Cardiac muscle cell (in vitro differentiated cells and primary cell): ENCODE results near the gene TJP1. TPM values are rescaled to one million over a fixed set of nuclear protein-coding genes. Genes with fewer than 3 reads are reported as not detected.
A peak's percentile ranks its signal among the peaks of the same experiment; 100 is the strongest.
"Not testable (repeated sequence)": the region's sequence is repeated elsewhere in the genome, so short reads cannot be mapped to it uniquely, and the experiment has no call there.

Source experiments
- DNase-seq, 2 donors: peaks; one replicate each; pipeline versions ENCODE4 v3.0.0 to v3.0.0-alpha.2; 2010 to 2017; ENCODE audit warnings: low read depth in 1 of 2, low spot score in 1 of 2
- H3K27ac ChIP-seq: fragments of 200-600 bp; sonication (generic); 2 replicates; pipeline ENCODE4 v1.5.1; 2016
- H3K27me3 ChIP-seq: fragments of 200-600 bp; sonication (generic); 2 replicates; pipeline ENCODE4 v1.6.0; 2016; ENCODE audit warnings: control low read depth
- H3K36me3 ChIP-seq: fragments of 200-600 bp; sonication (generic); 2 replicates; pipeline ENCODE4 v1.5.1; 2016; ENCODE audit warnings: control low read depth
- H3K4me1 ChIP-seq: fragments of 200-600 bp; sonication (generic); 2 replicates; pipeline ENCODE4 v1.8.1; 2017; ENCODE audit warnings: low read depth, mild to moderate bottlenecking, mixed run types
- H3K4me3 ChIP-seq: fragments of 200-600 bp; sonication (generic); 2 replicates; pipeline ENCODE4 v1.5.1; 2016; ENCODE audit warnings: mild to moderate bottlenecking
- H3K9me3 ChIP-seq: fragments of 200-600 bp; sonication (generic); 2 replicates; pipeline ENCODE4 v1.5.1; 2017; ENCODE audit warnings: low read depth, mild to moderate bottlenecking, control low read depth
- polyA plus RNA-seq: library from polyadenylated mRNA; unstranded; fragments of >200 nt; fragmentation: Nextera tagmentation; extraction: Ambion mirVana; gene quantifications from 2 replicates; pipeline ENCODE4 v1.2.1, GENCODE V29; 2016
- total RNA-seq: library from RNA; depleted of rRNA; stranded (reverse); fragments of >200 nt; gene quantifications from 2 replicates; pipeline ENCODE4 v1.2.3, GENCODE V29; 2016
- TF ChIP-seq, protein P1 (sequence below): IDR thresholded peaks from 2 replicates; pipeline ENCODE4 v1.5.1; 2012; ENCODE audit warnings: low read depth, mild to moderate bottlenecking, low read length

The TJP1 gene
- total and polyA plus RNA-seq, 2 experiments from 2014 or later, result 66.6 to 93.9 TPM

DNA sequence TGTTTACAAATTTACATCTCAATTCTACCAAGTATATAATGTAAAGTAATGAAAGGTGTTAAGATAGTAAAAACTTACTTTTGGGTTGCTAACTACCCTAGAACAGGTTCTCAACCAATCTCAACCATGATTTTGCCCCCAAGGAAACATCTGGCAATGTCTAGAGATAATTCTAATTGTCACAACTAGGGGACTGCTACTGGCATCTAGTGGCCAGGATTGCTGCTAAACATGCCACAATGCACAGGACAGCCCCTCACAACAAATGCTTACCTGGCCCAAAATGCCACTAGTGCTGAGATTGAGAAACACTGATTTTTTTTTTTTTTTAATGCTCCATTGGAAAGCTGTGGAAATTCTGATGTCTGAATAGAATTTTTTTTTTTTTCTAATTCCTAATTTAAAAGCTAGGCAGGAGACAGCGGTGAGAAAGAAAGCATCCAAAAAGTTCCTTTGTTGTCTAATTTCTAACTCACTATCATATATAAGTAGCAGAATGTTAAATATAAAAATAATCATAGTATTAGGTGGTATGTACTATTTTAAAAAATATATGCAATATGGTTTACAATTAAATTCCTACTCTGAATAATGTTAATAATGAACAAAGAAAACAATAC is 81.5 kb downstream of the TJP1 start:
- Histone ChIP-seq H3K4me3 (no peak overlapping the region), H3K9me3 (no peaks in the 10 kb centered on the region), H3K27me3 (no peaks in the 10 kb centered on the region), H3K27ac (no peak overlapping the region), H3K4me1 (peaks cover 16% of the 10 kb centered on the region), H3K36me3 (peaks cover 34% of the 10 kb centered on the region)
- TF ChIP-seq, protein P1, sequence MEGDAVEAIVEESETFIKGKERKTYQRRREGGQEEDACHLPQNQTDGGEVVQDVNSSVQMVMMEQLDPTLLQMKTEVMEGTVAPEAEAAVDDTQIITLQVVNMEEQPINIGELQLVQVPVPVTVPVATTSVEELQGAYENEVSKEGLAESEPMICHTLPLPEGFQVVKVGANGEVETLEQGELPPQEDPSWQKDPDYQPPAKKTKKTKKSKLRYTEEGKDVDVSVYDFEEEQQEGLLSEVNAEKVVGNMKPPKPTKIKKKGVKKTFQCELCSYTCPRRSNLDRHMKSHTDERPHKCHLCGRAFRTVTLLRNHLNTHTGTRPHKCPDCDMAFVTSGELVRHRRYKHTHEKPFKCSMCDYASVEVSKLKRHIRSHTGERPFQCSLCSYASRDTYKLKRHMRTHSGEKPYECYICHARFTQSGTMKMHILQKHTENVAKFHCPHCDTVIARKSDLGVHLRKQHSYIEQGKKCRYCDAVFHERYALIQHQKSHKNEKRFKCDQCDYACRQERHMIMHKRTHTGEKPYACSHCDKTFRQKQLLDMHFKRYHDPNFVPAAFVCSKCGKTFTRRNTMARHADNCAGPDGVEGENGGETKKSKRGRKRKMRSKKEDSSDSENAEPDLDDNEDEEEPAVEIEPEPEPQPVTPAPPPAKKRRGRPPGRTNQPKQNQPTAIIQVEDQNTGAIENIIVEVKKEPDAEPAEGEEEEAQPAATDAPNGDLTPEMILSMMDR, result peak; percentile 18
- DNase-seq, result no peak

DNA sequence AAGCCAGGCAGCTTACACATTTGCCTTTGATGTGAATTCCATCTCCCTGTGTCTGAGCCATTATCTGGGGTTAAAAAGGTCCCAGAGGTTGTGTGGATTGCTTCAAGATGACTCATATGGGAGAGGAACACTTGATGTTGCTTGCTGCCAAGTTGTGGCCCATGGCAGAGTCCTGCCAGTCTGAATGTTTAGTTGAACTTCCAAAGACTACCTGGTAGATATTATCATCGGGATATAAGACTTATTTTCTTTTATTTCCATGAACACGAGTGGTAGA is 85.6 kb downstream of the TJP1 start:
- no peaks in the 10 kb centered on the region for H3K27me3 ChIP-seq
- peak overlapping the region; percentile 85 for H3K27ac ChIP-seq
- peak in 1 of 2 donors; percentile 59 for DNase-seq
- no peak overlapping the region for H3K4me3 ChIP-seq
- peaks cover 21% of the 10 kb centered on the region for H3K4me1 ChIP-seq
- no peaks in the 10 kb centered on the region for H3K9me3 ChIP-seq
- H3K36me3 ChIP-seq, result peaks cover 50% of the 10 kb centered on the region
- TF ChIP-seq, protein P1, result no peak

- no peak overlapping the region for H3K4me3 ChIP-seq
- TF ChIP-seq, protein P1, result no peak
- peaks cover 21% of the 10 kb centered on the region for H3K4me1 ChIP-seq
- peaks cover 48% of the 10 kb centered on the region for H3K36me3 ChIP-seq
- H3K27ac ChIP-seq, result peak overlapping the region; percentile 85
- DNase-seq, result no peak
- no peaks in the 10 kb centered on the region for H3K27me3 ChIP-seq
- no peaks in the 10 kb centered on the region for H3K9me3 ChIP-seq
These were observed 86.1 kb downstream of the TJP1 start for GRCh38 chr15:29736012-29736743.

DNA sequence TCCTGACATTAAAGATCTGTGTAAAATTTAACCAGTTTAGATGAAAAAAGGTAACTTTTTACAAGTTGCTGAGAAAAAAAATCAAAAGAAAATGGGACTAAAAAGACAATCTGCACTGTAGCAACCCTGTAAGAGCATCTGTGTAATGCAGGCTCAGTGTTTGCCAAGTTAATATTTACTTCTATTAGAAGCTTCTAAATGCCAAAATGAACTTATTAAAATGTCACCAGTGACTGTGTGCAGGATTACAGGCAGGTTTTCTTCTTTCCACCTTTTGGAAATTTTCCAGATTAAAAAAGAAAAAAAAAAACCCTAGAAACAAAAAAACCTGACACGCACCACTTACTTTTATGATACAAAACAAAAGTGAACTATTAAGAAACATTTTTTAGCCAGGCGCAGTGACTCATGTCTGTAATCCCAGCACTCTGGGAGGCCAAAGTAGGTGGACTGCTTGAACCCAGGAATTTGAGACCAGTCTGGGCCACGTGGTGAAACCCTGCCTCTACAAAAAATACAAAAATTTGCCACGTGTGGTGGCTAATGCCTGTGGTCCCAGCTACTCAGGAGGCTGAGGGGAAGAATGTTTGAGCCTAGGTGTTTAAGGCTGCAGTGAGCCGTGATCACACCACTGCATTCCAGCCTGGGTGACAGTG is 87.2 kb downstream of the TJP1 start:
- peak in 1 of 2 donors; percentile 35 for DNase-seq
- no peak overlapping the region for H3K27ac ChIP-seq
- H3K36me3 ChIP-seq, result peaks cover 38% of the 10 kb centered on the region
- H3K4me1 ChIP-seq, result peaks cover 21% of the 10 kb centered on the region
- H3K9me3 ChIP-seq, result no peaks in the 10 kb centered on the region
- TF ChIP-seq, protein P1, result no peak
- no peaks in the 10 kb centered on the region for H3K27me3 ChIP-seq
- no peak overlapping the region for H3K4me3 ChIP-seq

DNA sequence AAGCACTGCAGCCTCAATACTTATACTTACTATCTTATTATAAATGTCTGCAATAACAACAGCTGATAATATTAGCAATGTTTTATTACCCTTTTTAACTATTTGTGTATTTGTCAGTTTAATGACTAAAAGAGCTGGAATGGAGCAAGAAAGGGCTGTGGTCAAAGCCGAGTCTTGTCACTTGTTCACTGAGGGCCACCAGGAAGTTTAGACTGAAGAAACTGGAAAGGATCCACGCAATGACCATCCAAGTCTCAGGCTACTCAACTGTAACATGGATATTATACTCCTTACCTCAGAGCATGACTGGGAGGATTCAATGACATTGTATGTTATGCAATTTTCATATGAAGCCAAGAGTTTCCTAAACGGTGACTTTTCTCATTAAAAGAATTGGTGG is 90.4 kb downstream of the TJP1 start:
- Histone ChIP-seq H3K4me3 (no peak overlapping the region), H3K9me3 (no peaks in the 10 kb centered on the region), H3K27me3 (no peaks in the 10 kb centered on the region), H3K36me3 (peaks cover 43% of the 10 kb centered on the region), H3K4me1 (peaks cover 16% of the 10 kb centered on the region), H3K27ac (no peak overlapping the region)
- TF ChIP-seq, protein P1, result no peak
- DNase-seq, result no peak

GRCh38 chr15:29730471-29730870 is 91.8 kb downstream of the TJP1 start:
- not testable (repeated sequence) for DNase-seq, H3K4me1 ChIP-seq, H3K27me3 ChIP-seq, H3K9me3 ChIP-seq, H3K27ac ChIP-seq, H3K4me3 ChIP-seq
- peaks cover 54% of the 10 kb centered on the region for H3K36me3 ChIP-seq
